Body of pancreas (tissue), 4 donors: ENCODE data around the gene ADCY5. TPM values are rescaled to one million over a fixed set of nuclear protein-coding genes. Genes with fewer than 3 reads are reported as not detected.
A peak's percentile ranks its signal among the peaks of the same experiment; 100 is the strongest.

ENCODE experiments used
- ATAC-seq: fragments of 150-250 bp; one replicate; pipeline ENCODE4 v1.9.1; 2016
- DNase-seq, 4 donors: peaks; one replicate each; pipeline ENCODE4 v3.0.0-alpha.2; 2019
- H3K27ac ChIP-seq, 4 donors: fragments of 200-600 bp; sonication (generic); 1 replicate in 3 of 4; 2 replicates in 1 of 4; pipeline versions ENCODE4 v1.5.1 to v1.6.1; 2016 to 2019; ENCODE audit warnings: mild to moderate bottlenecking in 1 of 4, mixed read lengths in 1 of 4, moderate library complexity in 1 of 4
- H3K27me3 ChIP-seq, 2 donors: fragments of 200-600 bp; sonication (generic); one replicate each; pipeline ENCODE4 v1.6.0; 2016; ENCODE audit warnings: mild to moderate bottlenecking in 1 of 2
- H3K36me3 ChIP-seq, 2 donors: fragments of 200-600 bp; sonication (generic); replicated peaks in 1 of 2; 2 replicates each; pipeline ENCODE4 v1.5.1; 2016; ENCODE audit warnings: low read depth in 2 of 2; ENCODE audit not compliant: insufficient read depth in 1 of 2
- H3K4me1 ChIP-seq: fragments of 200-600 bp; sonication (generic); one replicate; pipeline ENCODE4 v1.6.0; 2016
- H3K4me3 ChIP-seq, 2 donors: fragments of 200-600 bp; sonication (generic); 1 replicate in 1 of 2; 2 replicates in 1 of 2; pipeline ENCODE4 v1.5.1; 2016 to 2019
- H3K9me3 ChIP-seq, 3 donors: fragments of 200-600 bp; sonication (generic); 1 replicate in 2 of 3; 2 replicates in 1 of 3; pipeline ENCODE4 v1.5.1; 2016
- POLR2A ChIP-seq, 3 donors: fragments of 450-650 bp; IDR thresholded peaks; one replicate each; pipeline ENCODE4 v1.6.1; 2016; ENCODE audit warnings: antibody characterized with exemption in 3 of 3, mild to moderate bottlenecking in 2 of 3
- WGBS, 2 donors: methylation state at CpG; one replicate each; pipeline ENCODE4 v1.1.5; 2017; 5-methylcytosine and 5-hydroxymethylcytosine counted together
- intact Hi-C: fragments of 100-400 bp; cut with DNase I; formaldehyde crosslinking; loops from one replicate; pipeline ENCODE4 v1.15.1; 2023
- total RNA-seq, 2 donors: library from RNA; depleted of rRNA; stranded (reverse); fragments of >200 nt; gene quantifications; one replicate each; pipeline ENCODE4 v1.1.0, GENCODE V29; 2016
- TF ChIP-seq, protein P1 (sequence below), 7 experiments: fragments of 450-650 bp in 4 of 7; fragments of 200-600 bp in 3 of 7; sonication (generic) in 3 of 7; IDR thresholded peaks; one replicate each; pipeline ENCODE4 v1.5.1; 2016 to 2019; ENCODE audit warnings: antibody characterized with exemption in 7 of 7

Gene ADCY5
- total RNA-seq, 2 donors from 2014 or later: 10.6 to 18.8 TPM

DNA sequence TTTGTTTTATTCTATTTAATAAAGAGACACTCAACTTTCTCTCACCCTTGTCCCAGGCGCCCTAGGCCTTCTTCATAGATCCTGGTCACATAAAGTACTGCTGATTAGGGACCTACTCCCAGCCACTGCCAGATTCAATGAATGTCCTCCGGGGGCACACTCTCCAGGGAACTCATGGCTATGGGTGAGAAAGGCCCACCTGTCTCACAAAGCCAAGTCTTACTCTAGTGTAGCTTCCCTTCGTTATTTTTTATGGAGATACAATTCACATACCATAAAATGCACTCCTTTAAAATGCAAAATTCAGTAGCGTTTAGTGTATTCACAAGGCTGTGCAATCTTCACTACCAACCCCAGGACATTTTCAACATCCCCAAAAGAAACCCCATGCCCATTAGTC lies 87.8 kb downstream of the ADCY5 start:
- TF ChIP-seq, protein P1, sequence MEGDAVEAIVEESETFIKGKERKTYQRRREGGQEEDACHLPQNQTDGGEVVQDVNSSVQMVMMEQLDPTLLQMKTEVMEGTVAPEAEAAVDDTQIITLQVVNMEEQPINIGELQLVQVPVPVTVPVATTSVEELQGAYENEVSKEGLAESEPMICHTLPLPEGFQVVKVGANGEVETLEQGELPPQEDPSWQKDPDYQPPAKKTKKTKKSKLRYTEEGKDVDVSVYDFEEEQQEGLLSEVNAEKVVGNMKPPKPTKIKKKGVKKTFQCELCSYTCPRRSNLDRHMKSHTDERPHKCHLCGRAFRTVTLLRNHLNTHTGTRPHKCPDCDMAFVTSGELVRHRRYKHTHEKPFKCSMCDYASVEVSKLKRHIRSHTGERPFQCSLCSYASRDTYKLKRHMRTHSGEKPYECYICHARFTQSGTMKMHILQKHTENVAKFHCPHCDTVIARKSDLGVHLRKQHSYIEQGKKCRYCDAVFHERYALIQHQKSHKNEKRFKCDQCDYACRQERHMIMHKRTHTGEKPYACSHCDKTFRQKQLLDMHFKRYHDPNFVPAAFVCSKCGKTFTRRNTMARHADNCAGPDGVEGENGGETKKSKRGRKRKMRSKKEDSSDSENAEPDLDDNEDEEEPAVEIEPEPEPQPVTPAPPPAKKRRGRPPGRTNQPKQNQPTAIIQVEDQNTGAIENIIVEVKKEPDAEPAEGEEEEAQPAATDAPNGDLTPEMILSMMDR (IDR thresholded peaks at IDR 0.05): no peak
- no peak for TF ChIP-seq POLR2A (IDR thresholded peaks at IDR 0.05)
- H3K27ac ChIP-seq: no peak overlapping the region
- H3K4me3 ChIP-seq: no peak overlapping the region
- ATAC-seq (no peak), DNase-seq (no peak)
- H3K9me3 ChIP-seq: no peaks in the 10 kb centered on the region
- intact Hi-C loops: no loop called here
- H3K36me3 ChIP-seq: no peaks in the 10 kb centered on the region
- 59 to 70% methylated on average over 4 of the region's 4 CpGs for WGBS, 2 donors
- no peaks in the 10 kb centered on the region for H3K27me3 ChIP-seq
- H3K4me1 ChIP-seq: no peaks in the 10 kb centered on the region

GRCh38 chr3:123357275-123357674 lies 91.6 kb downstream of the ADCY5 start:
- Histone ChIP-seq H3K4me1 (peaks cover 16% of the 10 kb centered on the region), H3K9me3 (no peaks in the 10 kb centered on the region), H3K4me3 (no peak overlapping the region), H3K27ac (no peak overlapping the region), H3K36me3 (no peaks in the 10 kb centered on the region), H3K27me3 (no peaks in the 10 kb centered on the region)
- no peak for DNase-seq
- ATAC-seq: no peak
- WGBS, 2 donors: 67 to 86% methylated on average over 3 of the region's 3 CpGs
- TF ChIP-seq, protein P1 (IDR thresholded peaks at IDR 0.05): no peak
- no peak for TF ChIP-seq POLR2A (IDR thresholded peaks at IDR 0.05)
- intact Hi-C loops: no loop called here

DNA sequence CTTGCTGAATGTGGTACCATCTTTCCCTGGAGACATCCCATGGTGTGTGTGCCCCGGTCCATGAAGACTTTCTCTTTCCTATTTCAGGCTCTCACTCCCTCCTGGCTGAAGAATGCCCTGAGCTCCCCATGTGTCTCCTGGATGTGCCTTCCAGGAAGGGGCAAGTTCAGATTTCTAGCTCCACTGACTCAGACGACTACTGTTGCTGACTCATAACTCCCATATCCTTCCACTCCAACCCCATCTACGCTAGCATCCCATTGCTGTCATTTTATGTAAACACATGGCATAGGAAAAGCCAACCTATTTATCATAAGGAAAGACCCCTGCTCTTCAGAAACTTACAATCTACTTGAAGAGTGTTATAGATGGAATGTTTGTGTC lies 95.0 kb downstream of the ADCY5 start:
- no peak for TF ChIP-seq POLR2A (IDR thresholded peaks at IDR 0.05)
- TF ChIP-seq, protein P1 (IDR thresholded peaks at IDR 0.05): no peak
- no peak for DNase-seq
- peaks cover 28% of the 10 kb centered on the region for H3K4me1 ChIP-seq
- H3K27ac ChIP-seq: peak overlapping the region in 3 of 4 donors; percentile 70 to 81 (median 70)
- H3K4me3 ChIP-seq: no peak overlapping the region
- ATAC-seq: no peak
- no peaks in the 10 kb centered on the region for H3K27me3 ChIP-seq
- 80 to 83% methylated on average over 3 of the region's 3 CpGs for WGBS, 2 donors
- no peaks in the 10 kb centered on the region for H3K36me3 ChIP-seq
- H3K9me3 ChIP-seq: no peaks in the 10 kb centered on the region
- intact Hi-C loops: no loop called here

DNA sequence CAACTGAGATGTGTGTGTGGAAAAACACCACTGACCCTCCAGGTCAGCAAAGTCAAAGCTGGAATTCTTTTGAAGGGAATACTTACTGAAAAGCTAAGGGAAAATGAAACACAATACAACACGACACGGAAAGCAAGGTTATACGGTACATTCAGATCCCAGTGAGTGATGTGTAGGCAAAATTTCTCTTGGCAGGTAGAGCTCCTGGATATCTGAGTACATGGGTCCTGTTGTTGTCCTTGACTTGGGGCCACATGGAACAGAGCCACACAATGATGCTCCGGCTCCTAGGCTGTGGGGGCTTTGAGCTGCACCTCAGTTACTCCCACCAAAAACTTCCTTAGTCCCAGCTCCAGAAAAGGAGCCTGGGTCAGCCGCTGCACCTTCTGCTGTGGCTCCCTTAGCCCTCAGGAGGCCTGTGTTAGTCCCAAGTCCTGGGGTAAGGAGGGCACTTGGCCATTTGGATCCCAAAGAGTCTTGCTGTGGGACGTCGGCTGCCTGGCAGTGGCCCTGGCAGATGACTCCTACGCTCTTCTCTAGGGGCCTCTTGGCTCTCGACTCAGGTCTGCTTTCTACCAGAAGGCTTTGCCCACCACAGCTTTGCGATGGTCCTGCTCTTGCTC lies 95.6 kb downstream of the ADCY5 start:
- Histone ChIP-seq H3K4me3 (no peak overlapping the region), H3K27me3 (no peaks in the 10 kb centered on the region), H3K4me1 (peaks cover 28% of the 10 kb centered on the region), H3K9me3 (no peaks in the 10 kb centered on the region), H3K27ac (peak overlapping the region; percentile 13 to 81 (median 70)), H3K36me3 (no peaks in the 10 kb centered on the region)
- TF ChIP-seq POLR2A (IDR thresholded peaks at IDR 0.05): no peak
- TF ChIP-seq, protein P1 (IDR thresholded peaks at IDR 0.05): no peak
- ATAC-seq (peak; percentile 41), DNase-seq (no peak)
- intact Hi-C loops: no loop called here
- 69 to 84% methylated on average over 9 to 10 of the region's 10 CpGs for WGBS, 2 donors

- intact Hi-C loops: no loop called here
- Histone ChIP-seq H3K27ac (peak overlapping the region; percentile 48 to 81 (median 70)), H3K27me3 (no peaks in the 10 kb centered on the region), H3K36me3 (no peaks in the 10 kb centered on the region), H3K4me3 (no peak overlapping the region), H3K4me1 (peaks cover 31% of the 10 kb centered on the region), H3K9me3 (no peaks in the 10 kb centered on the region)
- peak in 1 of 3 donors; percentile 29 for TF ChIP-seq POLR2A (IDR thresholded peaks at IDR 0.05)
- TF ChIP-seq, protein P1 (IDR thresholded peaks at IDR 0.05): no peak
- WGBS, 2 donors: 31 to 44% methylated on average over 4 to 15 of the region's 15 CpGs
- DNase-seq (peak; percentile 58 to 81 (median 66)), ATAC-seq (peak; percentile 83)
Measured at GRCh38 chr3:123352134-123352554, 96.7 kb downstream of the ADCY5 start.
